H9 (cell line): Measurements from ENCODE around the gene C19orf85. TPM values are rescaled to one million over a fixed set of nuclear protein-coding genes. Genes with fewer than 3 reads are reported as not detected.

Source experiments
- DNase-seq: peaks from one replicate; pipeline ENCODE4 v3.0.0-alpha.2; 2017
- H2AFZ ChIP-seq: one replicate; pipeline ENCODE4 v1.6.1; 2013; ENCODE audit warnings: mild to moderate bottlenecking, low read length, control low read depth, moderate library complexity
- H2AK5ac ChIP-seq: 2 replicates; pipeline ENCODE4 v1.6.1; 2013; ENCODE audit warnings: low read length, control low read depth, mixed read lengths; ENCODE audit not compliant: insufficient read length
- H2BK120ac ChIP-seq: one replicate; pipeline ENCODE4 v1.6.1; 2013; ENCODE audit warnings: low read depth, mild to moderate bottlenecking, low read length, control low read depth, inconsistent platforms; ENCODE audit not compliant: poor library complexity, severe bottlenecking
- H2BK12ac ChIP-seq: 2 replicates; pipeline ENCODE4 v1.6.1; 2013; ENCODE audit warnings: low read length, control low read depth, mixed read lengths, low read depth; ENCODE audit not compliant: insufficient read length
- H2BK15ac ChIP-seq: 2 replicates; pipeline ENCODE4 v1.6.1; 2013; ENCODE audit warnings: low read depth, low read length, control low read depth
- H2BK20ac ChIP-seq: one replicate; pipeline ENCODE4 v1.6.1; 2013; ENCODE audit warnings: low read depth, mild to moderate bottlenecking, low read length, control low read depth, inconsistent platforms; ENCODE audit not compliant: poor library complexity, severe bottlenecking
- H2BK5ac ChIP-seq: 2 replicates; pipeline ENCODE4 v1.6.1; 2013; ENCODE audit warnings: low read length, control low read depth, mixed read lengths; ENCODE audit not compliant: insufficient read length
- H3K14ac ChIP-seq: 2 replicates; pipeline ENCODE4 v1.6.1; 2013; ENCODE audit warnings: low read length, control low read depth; ENCODE audit not compliant: insufficient read depth
- H3K18ac ChIP-seq: 2 replicates; pipeline ENCODE4 v1.6.1; 2013; ENCODE audit warnings: low read depth, mild to moderate bottlenecking, mixed read lengths, low read length, control low read depth; ENCODE audit not compliant: insufficient read length
- H3K23ac ChIP-seq: 2 replicates; pipeline ENCODE4 v1.6.1; 2013; ENCODE audit warnings: low read length, control low read depth, mixed read lengths, low read depth; ENCODE audit not compliant: insufficient read length
- H3K23me2 ChIP-seq: 2 replicates; pipeline ENCODE4 v1.6.1; 2013; ENCODE audit warnings: low read depth, mild to moderate bottlenecking, mixed read lengths, low read length, control low read depth; ENCODE audit not compliant: insufficient read length, poor library complexity, severe bottlenecking
- H3K27ac ChIP-seq: 2 replicates; pipeline ENCODE4 v1.5.1; 2013; ENCODE audit warnings: low read length, control low read depth, mixed read lengths, low read depth; ENCODE audit not compliant: insufficient read length
- H3K27me3 ChIP-seq: 2 replicates; pipeline ENCODE4 v1.6.1; 2013; ENCODE audit warnings: low read length, control low read depth, inconsistent platforms; ENCODE audit not compliant: insufficient read depth
- H3K4ac ChIP-seq: 2 replicates; pipeline ENCODE4 v1.6.1; 2013; ENCODE audit warnings: low read depth, mild to moderate bottlenecking, control low read depth, inconsistent platforms, low read length, moderate library complexity
- H3K4me1 ChIP-seq: 2 replicates; pipeline ENCODE4 v1.6.1; 2013; ENCODE audit warnings: low read length, control low read depth, inconsistent platforms; ENCODE audit not compliant: insufficient read depth
- H3K4me2 ChIP-seq: 2 replicates; pipeline ENCODE4 v1.6.1; 2013; ENCODE audit warnings: low read length, control low read depth, mixed read lengths; ENCODE audit not compliant: insufficient read length, insufficient read depth
- H3K56ac ChIP-seq: 2 replicates; pipeline ENCODE4 v1.6.1; 2013; ENCODE audit warnings: low read depth, mild to moderate bottlenecking, mixed read lengths, low read length, control low read depth; ENCODE audit not compliant: insufficient read length
- H3K79me1 ChIP-seq: 2 replicates; pipeline ENCODE4 v1.6.1; 2013; ENCODE audit warnings: low read depth, mild to moderate bottlenecking, moderate library complexity, low read length, control low read depth, inconsistent platforms; ENCODE audit not compliant: insufficient read depth, poor library complexity, severe bottlenecking
- H3K79me2 ChIP-seq: 2 replicates; pipeline ENCODE4 v1.6.1; 2013; ENCODE audit warnings: low read length, control low read depth, inconsistent platforms; ENCODE audit not compliant: insufficient read depth
- H3K9ac ChIP-seq: 2 replicates; pipeline ENCODE4 v1.6.1; 2013; ENCODE audit warnings: low read length, control low read depth, mixed read lengths; ENCODE audit not compliant: insufficient read length; ENCODE audit errors: extremely low read depth
- H3K9me3 ChIP-seq: one replicate; pipeline ENCODE4 v1.6.1; 2013; ENCODE audit warnings: low read depth, low read length, inconsistent platforms; ENCODE audit not compliant: control insufficient read depth
- H3T11ph ChIP-seq: one replicate; pipeline ENCODE4 v1.6.1; 2013; ENCODE audit warnings: mild to moderate bottlenecking, low read length, control low read depth, inconsistent platforms
- H4K20me1 ChIP-seq: one replicate; pipeline ENCODE4 v1.6.1; 2013; ENCODE audit not compliant: control insufficient read depth, insufficient read length, insufficient read depth
- H4K5ac ChIP-seq: 2 replicates; pipeline ENCODE4 v1.6.1; 2013; ENCODE audit warnings: low read depth, mild to moderate bottlenecking, mixed read lengths, low read length, control low read depth; ENCODE audit not compliant: insufficient read length
- H4K8ac ChIP-seq: replicated peaks from 2 replicates; pipeline ENCODE4 v1.6.1; 2013; ENCODE audit warnings: low read length, control low read depth, mixed read lengths, low read depth; ENCODE audit not compliant: insufficient read length
- H4K91ac ChIP-seq: 2 replicates; pipeline ENCODE4 v1.6.1; 2013; ENCODE audit warnings: low read depth, mild to moderate bottlenecking, moderate library complexity, mixed read lengths, low read length, control low read depth; ENCODE audit not compliant: insufficient read length
- H3K27ac Mint-ChIP-seq, 3 experiments: 2 replicates in 2 of 3; 3 replicates in 1 of 3; pipeline ENCODE4 v1.8.0; 2020 to 2021; ENCODE audit warnings: mixed read lengths in 3 of 3, mild to moderate bottlenecking in 1 of 3, moderate library complexity in 1 of 3
- H3K27me3 Mint-ChIP-seq: 2 replicates; pipeline ENCODE4 v1.8.0; 2021; ENCODE audit warnings: low read depth, mild to moderate bottlenecking, moderate library complexity, mixed read lengths
- H3K36me3 Mint-ChIP-seq, 3 experiments: 2 replicates in 2 of 3; 3 replicates in 1 of 3; pipeline ENCODE4 v1.8.0; 2020 to 2021; ENCODE audit warnings: low read depth in 3 of 3, mixed read lengths in 3 of 3; ENCODE audit not compliant: insufficient read depth in 1 of 3
- H3K4me1 Mint-ChIP-seq, 2 experiments: 2 replicates each; pipeline ENCODE4 v1.8.0; 2020; ENCODE audit warnings: mixed read lengths in 2 of 2
- H3K4me3 Mint-ChIP-seq, 2 experiments: 2 replicates in 1 of 2; 3 replicates in 1 of 2; pipeline ENCODE4 v1.8.0; 2020 to 2021; ENCODE audit warnings: mild to moderate bottlenecking in 2 of 2, mixed read lengths in 2 of 2, moderate library complexity in 1 of 2
- H3K9me3 Mint-ChIP-seq, 2 experiments: 2 replicates in 1 of 2; 3 replicates in 1 of 2; pipeline ENCODE4 v1.8.0; 2020; ENCODE audit warnings: mild to moderate bottlenecking in 2 of 2, mixed read lengths in 2 of 2, moderate library complexity in 1 of 2
- CTCF ChIP-seq: fragments of 200-600 bp; sonication (generic); conservative IDR thresholded peaks from 3 replicates; pipeline ENCODE4 v1.8.0; 2021; ENCODE audit warnings: antibody characterized with exemption, mild to moderate bottlenecking
- WGBS: extraction: QIAGEN DNeasy Blood & Tissue Kit; methylation state at CpG from one replicate; pipeline ENCODE4 v1.1.7; 2013; ENCODE audit warnings: missing lambda C conversion rate, low lambda C conversion rate, mixed read lengths; ENCODE audit not compliant: insufficient read length; ENCODE audit errors: extremely low coverage; 5-methylcytosine and 5-hydroxymethylcytosine counted together
- total RNA-seq: library from RNA; stranded (reverse); gene quantifications from 2 replicates; pipeline ENCODE4 v1.2.1, GENCODE V29; 2021

The C19orf85 gene
- total RNA-seq, 1 experiment from 2014 or later = 1.2 TPM

GRCh38 chr19:55435020-55435419 is 29.5 kb downstream of the C19orf85 start:
- Mint-ChIP-seq H3K36me3 (peaks cover 0 to 2% (median 0%) of the 10 kb centered on the region in 3 experiments; a peak in 1 of 7 replicates), H3K9me3 (peaks cover 6 to 10% of the 10 kb centered on the region in 2 experiments; a peak in 4 of 5 replicates), H3K27ac (no peak overlapping the region), H3K27me3 (peaks cover 41% of the 10 kb centered on the region), H3K4me3 (no peak overlapping the region), H3K4me1 (peaks cover 0 to 5% of the 10 kb centered on the region in 2 experiments; a peak in 2 of 4 replicates)
- H3K18ac ChIP-seq = no peak overlapping the region
- H3K4ac ChIP-seq = no peak overlapping the region
- no peak overlapping the region for H4K8ac ChIP-seq
- H3K23me2 ChIP-seq = peaks cover 3% of the 10 kb centered on the region
- H3K9ac ChIP-seq = no peak overlapping the region
- H3K23ac ChIP-seq = no peak overlapping the region
- H3T11ph ChIP-seq = no peak overlapping the region
- no peaks in the 10 kb centered on the region; the same call in 1 of the 2 replicates for H3K27me3 ChIP-seq
- H3K14ac ChIP-seq = no peak overlapping the region
- WGBS = 100% methylated on average over 4 of the region's 4 CpGs
- no peak for TF ChIP-seq CTCF
- H3K9me3 ChIP-seq = no peaks in the 10 kb centered on the region
- no peak for DNase-seq
- no peak overlapping the region for H3K56ac ChIP-seq
- H3K79me2 ChIP-seq = no peaks in the 10 kb centered on the region
- no peak overlapping the region for H4K91ac ChIP-seq
- H4K20me1 ChIP-seq = no peaks in the 10 kb centered on the region
- no peak overlapping the region for H2BK12ac ChIP-seq
- H2AK5ac ChIP-seq = no peak overlapping the region
- no peak overlapping the region for H3K4me2 ChIP-seq
- H2BK120ac ChIP-seq = no peak overlapping the region
- peak overlapping the region; percentile 31 for H4K5ac ChIP-seq
- H2BK20ac ChIP-seq = no peak overlapping the region
- H2BK5ac ChIP-seq = no peak overlapping the region
- no peaks in the 10 kb centered on the region for H3K4me1 ChIP-seq
- H2AFZ ChIP-seq = no peak overlapping the region
- no peak overlapping the region for H2BK15ac ChIP-seq
- no peaks in the 10 kb centered on the region for H3K79me1 ChIP-seq
- H3K27ac ChIP-seq = no peak overlapping the region
